WTC11 (cell line): ENCODE data around the gene OTOR.

Source experiments
- CBFB ChIP-seq: sonication (generic); formaldehyde crosslinking; IDR thresholded peaks from 2 replicates; pipeline ENCODE4 v1.8.1; 2022; ENCODE audit warnings: mild to moderate bottlenecking, low read depth, missing genetic modification reagents
- ESRRA ChIP-seq: sonication (generic); formaldehyde crosslinking; IDR thresholded peaks from 2 replicates; pipeline ENCODE4 v1.8.1; 2022; ENCODE audit warnings: mild to moderate bottlenecking, missing genetic modification reagents, borderline replicate concordance
- FOXP1 ChIP-seq: sonication (generic); formaldehyde crosslinking; IDR thresholded peaks from 2 replicates; pipeline ENCODE4 v1.8.0; 2022; ENCODE audit warnings: missing genetic modification reagents, mild to moderate bottlenecking, moderate library complexity, borderline replicate concordance
- GABPB1 ChIP-seq: sonication (generic); formaldehyde crosslinking; IDR thresholded peaks from 2 replicates; pipeline ENCODE4 v1.8.1; 2023; ENCODE audit warnings: mild to moderate bottlenecking, missing genetic modification reagents
- MXD4 ChIP-seq: fragments of 250-450 bp; sonication (Bioruptor Pico); IDR thresholded peaks from 2 replicates; pipeline ENCODE4 v1.8.0; 2021; ENCODE audit warnings: mild to moderate bottlenecking, moderate library complexity, borderline replicate concordance
- NFYB ChIP-seq: sonication (generic); formaldehyde crosslinking; conservative IDR thresholded peaks from 2 replicates; pipeline ENCODE4 v1.8.0; 2022; ENCODE audit warnings: low read depth, missing genetic modification reagents
- OVOL2 ChIP-seq: fragments of 250-450 bp; sonication (Bioruptor Pico); IDR thresholded peaks from 2 replicates; pipeline ENCODE4 v1.9.0; 2021; ENCODE audit warnings: mild to moderate bottlenecking, borderline replicate concordance
- SP1 ChIP-seq: sonication (generic); formaldehyde crosslinking; conservative IDR thresholded peaks from 2 replicates; pipeline ENCODE4 v1.8.1; 2022; ENCODE audit warnings: missing genetic modification reagents
- TF ChIP-seq, protein P1 (sequence below): fragments of 200-600 bp; IDR thresholded peaks from 2 replicates; pipeline ENCODE4 v1.8.0; 2022; ENCODE audit warnings: antibody characterized with exemption
- TF ChIP-seq, protein P2 (sequence below): sonication (generic); formaldehyde crosslinking; IDR thresholded peaks from 2 replicates; pipeline ENCODE4 v1.8.1; 2023; ENCODE audit warnings: mild to moderate bottlenecking, missing genetic modification reagents, moderate library complexity
- TF ChIP-seq, protein P3 (sequence below): sonication (generic); formaldehyde crosslinking; IDR thresholded peaks from 2 replicates; pipeline ENCODE4 v1.8.1; 2023; ENCODE audit warnings: mild to moderate bottlenecking, missing genetic modification reagents
- TF ChIP-seq, protein P4 (sequence below): sonication (generic); formaldehyde crosslinking; IDR thresholded peaks from 2 replicates; pipeline ENCODE4 v1.8.0; 2022; ENCODE audit warnings: mild to moderate bottlenecking, missing genetic modification reagents
- TF ChIP-seq, protein P5 (sequence below): sonication (generic); formaldehyde crosslinking; IDR thresholded peaks from 2 replicates; pipeline ENCODE4 v1.8.1; 2023; ENCODE audit warnings: mild to moderate bottlenecking, moderate library complexity, missing genetic modification reagents

DNA sequence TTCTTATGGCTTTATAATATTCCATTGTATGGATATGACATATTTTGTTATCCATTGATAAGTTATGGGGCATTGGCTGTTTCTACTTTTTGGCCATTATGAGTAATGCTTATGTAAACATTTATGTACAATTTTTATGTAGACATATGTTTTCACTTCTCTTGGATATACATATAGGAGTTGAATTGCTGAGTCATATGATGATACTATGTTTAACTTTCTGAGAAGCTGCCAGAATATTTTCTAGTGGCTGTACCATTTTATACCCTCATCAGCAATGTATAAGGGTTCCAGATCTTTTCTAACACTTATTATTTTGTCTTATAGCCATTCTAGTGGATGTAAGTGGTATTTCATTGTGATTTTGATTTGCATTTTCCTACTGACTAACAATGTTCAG lies 23.1 kb downstream of the OTOR start:
- TF ChIP-seq GABPB1 (CRISPR knock-in tag) (no peak), OVOL2 (CRISPR knock-in tag) (no peak), SP1 (CRISPR knock-in tag) (no peak), FOXP1 (CRISPR knock-in tag) (no peak), ESRRA (CRISPR knock-in tag) (no peak), CBFB (no peak), NFYB (CRISPR knock-in tag) (no peak), MXD4 (CRISPR knock-in tag) (no peak)
- TF ChIP-seq, protein P1, sequence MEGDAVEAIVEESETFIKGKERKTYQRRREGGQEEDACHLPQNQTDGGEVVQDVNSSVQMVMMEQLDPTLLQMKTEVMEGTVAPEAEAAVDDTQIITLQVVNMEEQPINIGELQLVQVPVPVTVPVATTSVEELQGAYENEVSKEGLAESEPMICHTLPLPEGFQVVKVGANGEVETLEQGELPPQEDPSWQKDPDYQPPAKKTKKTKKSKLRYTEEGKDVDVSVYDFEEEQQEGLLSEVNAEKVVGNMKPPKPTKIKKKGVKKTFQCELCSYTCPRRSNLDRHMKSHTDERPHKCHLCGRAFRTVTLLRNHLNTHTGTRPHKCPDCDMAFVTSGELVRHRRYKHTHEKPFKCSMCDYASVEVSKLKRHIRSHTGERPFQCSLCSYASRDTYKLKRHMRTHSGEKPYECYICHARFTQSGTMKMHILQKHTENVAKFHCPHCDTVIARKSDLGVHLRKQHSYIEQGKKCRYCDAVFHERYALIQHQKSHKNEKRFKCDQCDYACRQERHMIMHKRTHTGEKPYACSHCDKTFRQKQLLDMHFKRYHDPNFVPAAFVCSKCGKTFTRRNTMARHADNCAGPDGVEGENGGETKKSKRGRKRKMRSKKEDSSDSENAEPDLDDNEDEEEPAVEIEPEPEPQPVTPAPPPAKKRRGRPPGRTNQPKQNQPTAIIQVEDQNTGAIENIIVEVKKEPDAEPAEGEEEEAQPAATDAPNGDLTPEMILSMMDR, result no peak
- TF ChIP-seq, protein P2, sequence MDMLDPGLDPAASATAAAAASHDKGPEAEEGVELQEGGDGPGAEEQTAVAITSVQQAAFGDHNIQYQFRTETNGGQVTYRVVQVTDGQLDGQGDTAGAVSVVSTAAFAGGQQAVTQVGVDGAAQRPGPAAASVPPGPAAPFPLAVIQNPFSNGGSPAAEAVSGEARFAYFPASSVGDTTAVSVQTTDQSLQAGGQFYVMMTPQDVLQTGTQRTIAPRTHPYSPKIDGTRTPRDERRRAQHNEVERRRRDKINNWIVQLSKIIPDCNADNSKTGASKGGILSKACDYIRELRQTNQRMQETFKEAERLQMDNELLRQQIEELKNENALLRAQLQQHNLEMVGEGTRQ (CRISPR knock-in tag), result no peak
- TF ChIP-seq, protein P3, sequence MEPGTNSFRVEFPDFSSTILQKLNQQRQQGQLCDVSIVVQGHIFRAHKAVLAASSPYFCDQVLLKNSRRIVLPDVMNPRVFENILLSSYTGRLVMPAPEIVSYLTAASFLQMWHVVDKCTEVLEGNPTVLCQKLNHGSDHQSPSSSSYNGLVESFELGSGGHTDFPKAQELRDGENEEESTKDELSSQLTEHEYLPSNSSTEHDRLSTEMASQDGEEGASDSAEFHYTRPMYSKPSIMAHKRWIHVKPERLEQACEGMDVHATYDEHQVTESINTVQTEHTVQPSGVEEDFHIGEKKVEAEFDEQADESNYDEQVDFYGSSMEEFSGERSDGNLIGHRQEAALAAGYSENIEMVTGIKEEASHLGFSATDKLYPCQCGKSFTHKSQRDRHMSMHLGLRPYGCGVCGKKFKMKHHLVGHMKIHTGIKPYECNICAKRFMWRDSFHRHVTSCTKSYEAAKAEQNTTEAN (CRISPR knock-in tag), result no peak
- TF ChIP-seq, protein P4, sequence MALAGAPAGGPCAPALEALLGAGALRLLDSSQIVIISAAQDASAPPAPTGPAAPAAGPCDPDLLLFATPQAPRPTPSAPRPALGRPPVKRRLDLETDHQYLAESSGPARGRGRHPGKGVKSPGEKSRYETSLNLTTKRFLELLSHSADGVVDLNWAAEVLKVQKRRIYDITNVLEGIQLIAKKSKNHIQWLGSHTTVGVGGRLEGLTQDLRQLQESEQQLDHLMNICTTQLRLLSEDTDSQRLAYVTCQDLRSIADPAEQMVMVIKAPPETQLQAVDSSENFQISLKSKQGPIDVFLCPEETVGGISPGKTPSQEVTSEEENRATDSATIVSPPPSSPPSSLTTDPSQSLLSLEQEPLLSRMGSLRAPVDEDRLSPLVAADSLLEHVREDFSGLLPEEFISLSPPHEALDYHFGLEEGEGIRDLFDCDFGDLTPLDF, result no peak
- TF ChIP-seq, protein P5, sequence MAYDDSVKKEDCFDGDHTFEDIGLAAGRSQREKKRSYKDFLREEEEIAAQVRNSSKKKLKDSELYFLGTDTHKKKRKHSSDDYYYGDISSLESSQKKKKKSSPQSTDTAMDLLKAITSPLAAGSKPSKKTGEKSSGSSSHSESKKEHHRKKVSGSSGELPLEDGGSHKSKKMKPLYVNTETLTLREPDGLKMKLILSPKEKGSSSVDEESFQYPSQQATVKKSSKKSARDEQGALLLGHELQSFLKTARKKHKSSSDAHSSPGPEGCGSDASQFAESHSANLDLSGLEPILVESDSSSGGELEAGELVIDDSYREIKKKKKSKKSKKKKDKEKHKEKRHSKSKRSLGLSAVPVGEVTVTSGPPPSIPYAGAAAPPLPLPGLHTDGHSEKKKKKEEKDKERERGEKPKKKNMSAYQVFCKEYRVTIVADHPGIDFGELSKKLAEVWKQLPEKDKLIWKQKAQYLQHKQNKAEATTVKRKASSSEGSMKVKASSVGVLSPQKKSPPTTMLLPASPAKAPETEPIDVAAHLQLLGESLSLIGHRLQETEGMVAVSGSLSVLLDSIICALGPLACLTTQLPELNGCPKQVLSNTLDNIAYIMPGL (CRISPR knock-in tag), result no peak
